Suppressor macrophage (primary cell): Measurements from ENCODE around the gene MESD.

Source experiments
- DNase-seq, 4 experiments: peaks; one replicate each; pipeline ENCODE4 v3.0.0-alpha.2; 2020 to 2022

MESD gene

GRCh38 chr15:80991421-80991820 lies 1.8 kb upstream of the MESD start:
- peak; percentile 74 to 88 (median 83) for DNase-seq

DNA sequence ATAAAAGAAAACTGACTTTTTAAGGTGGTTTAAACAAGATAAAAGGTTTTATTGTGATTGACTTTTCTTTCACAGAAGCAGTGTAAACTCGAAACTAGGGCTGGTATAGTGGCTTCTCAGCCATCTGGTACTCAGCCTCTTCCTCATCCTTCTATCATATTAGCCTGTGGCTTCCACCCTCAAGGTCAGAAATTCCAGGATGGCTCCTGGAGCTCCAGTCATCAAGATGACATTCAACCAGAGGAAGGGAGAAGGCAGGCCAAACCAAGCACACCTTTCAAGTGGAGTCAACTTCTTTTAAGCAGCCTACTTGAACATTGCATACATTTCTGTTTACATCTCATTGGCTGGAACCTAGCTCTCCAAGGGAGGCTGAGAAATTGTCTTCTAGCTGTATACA lies 1.3 kb upstream of the MESD start:
- no peak for DNase-seq

DNA sequence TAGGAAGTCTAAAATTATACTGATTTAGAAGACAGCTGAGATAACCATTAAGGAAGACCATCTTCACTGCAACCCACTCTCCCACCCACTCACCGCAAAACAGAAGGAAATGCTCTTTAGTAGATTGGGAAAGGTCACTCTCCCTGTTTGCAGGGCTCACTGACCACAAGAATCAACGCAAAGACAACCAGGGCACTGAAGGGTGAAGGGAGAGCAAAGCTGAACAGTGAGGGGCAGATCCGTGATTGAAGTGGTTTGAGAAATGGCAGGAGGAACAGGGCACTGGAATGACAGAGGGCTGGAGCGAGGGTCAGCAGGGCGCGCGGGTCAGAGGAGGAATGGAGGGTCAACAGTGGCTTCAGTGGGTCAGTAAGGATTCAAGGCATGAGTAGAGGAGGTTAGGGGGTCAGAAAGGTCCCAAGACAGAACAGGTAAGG lies 520 bp downstream of the MESD start:
- peak; percentile 59 to 86 (median 81) for DNase-seq

- no peak for DNase-seq
Observed at GRCh38 chr15:80988148-80988796, 1.3 kb downstream of the MESD start.

- no peak for DNase-seq
Observed at GRCh38 chr15:80986487-80986886, 3.1 kb downstream of the MESD start.

DNA sequence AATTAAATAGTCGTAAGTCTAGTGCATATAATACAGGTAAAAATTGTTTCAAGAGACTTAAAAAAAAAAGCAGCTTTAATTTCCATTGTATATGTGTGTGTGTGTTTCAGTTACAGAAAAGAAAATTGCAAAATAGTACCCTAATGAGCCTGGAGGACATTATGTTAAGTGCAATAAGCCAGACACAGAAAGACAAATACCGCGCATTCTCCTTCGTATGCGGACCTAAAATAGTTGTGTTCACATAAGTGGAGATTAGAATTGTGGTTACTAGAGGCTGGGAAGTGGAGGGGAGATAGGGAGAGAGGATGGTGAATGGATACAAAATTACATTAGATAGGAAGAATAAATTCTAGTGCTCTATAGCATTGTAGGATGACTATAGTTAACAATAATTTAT lies 3.6 kb downstream of the MESD start:
- no peak for DNase-seq

DNA sequence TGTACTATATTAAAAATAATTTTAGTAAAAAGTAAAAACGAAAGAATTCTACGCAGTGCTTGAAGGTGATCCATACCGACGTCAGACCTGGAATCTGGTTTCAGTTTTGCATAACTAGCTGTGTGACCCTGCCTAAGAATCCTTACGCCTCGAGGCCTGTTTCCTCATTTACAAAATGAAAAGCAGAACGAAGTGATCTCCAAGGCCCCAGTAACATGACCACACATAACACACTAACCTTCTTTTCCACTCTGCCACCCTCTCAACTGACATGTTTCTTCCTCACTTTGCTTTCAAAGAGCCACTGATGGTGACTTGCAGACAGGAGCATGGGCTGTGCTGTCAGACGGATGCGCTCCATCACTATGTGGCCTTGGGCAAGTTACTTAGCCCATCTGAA lies 4.8 kb downstream of the MESD start:
- DNase-seq: peak; percentile 85 to 95 (median 89)

GRCh38 chr15:80982839-80983238 lies 6.8 kb downstream of the MESD start:
- DNase-seq: no peak

GRCh38 chr15:80982205-80982604 lies 7.4 kb downstream of the MESD start:
- DNase-seq: peak in 3 of 4 experiments; percentile 25 to 33 (median 27)

DNA sequence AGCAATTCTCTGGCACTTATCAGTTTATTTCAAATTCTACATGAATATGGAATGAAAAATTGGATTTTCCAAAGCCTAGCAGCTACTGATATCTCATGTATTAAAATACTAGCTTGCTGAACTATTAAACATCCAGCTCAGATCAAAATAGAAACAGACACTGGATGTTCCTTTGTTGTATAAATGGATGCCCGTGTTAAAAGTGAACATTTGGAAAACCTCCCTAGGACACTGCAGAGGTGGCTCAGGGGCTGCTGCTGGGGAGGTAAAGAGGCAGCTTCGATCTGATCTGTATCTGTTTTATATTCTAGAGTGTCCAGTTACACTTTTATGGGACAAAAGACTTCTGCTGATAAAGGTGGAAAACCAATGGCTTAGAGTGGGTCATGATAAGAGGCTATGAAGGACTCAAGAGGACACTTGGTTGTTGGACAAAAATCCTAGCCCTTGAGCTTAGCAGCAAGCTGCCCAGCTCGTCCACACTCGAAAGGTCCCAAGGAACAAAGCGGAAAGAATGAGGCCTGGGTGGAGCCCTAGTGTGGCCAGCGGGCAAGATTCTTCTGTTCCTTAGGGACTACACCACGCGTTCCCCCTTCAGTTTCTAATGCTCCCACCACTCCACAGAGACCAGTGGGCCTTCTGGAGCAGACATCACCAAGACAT lies 9.9 kb downstream of the MESD start:
- no peak for DNase-seq

DNA sequence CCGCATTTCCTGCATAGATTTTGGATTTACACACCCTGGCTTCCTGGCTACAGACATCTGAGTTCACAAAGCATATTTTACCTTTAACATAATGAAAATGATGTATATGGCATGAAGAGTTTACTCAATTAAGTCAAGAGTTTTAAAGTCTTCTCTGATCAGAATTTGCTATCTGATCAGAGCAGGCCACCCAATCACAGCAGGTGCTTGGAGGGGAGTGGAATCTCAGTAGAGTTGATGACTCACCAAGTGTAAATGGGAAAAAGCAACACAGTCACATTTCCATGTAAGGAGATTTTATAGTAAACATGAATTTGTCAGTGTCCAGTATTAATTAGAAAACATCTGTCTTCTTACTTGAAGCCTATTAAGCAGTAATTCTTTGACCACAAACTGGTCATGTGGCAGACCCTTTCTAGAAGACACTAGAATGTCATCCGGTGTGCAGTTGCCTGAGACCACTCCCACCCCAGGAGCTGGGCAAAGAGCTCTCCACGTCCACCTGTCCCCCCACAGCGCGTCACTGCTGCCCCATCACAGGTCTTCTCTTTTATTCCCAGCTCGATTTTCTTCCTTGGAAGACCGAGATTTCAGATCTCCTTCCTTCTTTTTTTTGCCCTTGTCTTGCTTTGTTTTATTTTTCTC lies 10.8 kb downstream of the MESD start:
- no peak for DNase-seq

DNA sequence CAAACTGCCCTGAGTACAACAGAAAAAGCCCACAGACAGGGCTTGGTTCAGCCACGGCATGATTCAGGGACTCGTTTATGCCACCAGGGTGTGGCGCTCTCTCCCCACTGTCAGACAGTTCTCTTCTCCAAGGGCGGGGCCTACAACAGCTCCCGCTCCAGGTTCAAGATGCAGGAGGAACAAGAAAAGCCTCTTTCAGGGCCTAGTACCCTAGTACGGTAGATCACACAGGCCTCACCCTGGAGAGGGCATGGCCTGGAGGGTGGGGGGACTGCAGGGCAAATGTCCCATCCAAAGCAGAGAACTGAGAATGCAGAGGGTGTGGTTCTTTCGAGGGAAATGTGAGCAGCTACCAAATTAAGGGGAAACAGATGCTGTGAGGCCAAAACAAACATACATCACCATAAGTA lies 12.0 kb downstream of the MESD start:
- DNase-seq: peak; percentile 62 to 83 (median 74)

DNA sequence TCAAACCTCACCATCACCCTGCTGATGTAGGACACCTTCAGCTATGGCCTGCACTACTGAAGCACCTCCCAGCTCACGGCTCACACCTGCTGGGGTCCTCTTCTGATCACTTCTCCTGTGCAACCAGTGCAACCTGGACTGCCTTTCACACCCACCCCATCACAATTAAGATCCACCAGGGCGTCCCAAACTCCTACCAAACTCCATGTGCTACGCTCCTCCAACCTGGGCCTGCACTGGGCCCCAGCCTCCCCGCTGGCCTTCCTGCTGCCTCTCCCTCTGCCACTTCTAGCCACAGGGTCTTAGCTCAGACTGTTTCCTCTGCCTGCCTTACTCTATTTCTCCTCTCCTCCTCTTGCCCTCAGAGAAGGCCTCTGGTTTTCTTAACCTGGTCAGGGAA lies 12.8 kb downstream of the MESD start:
- no peak for DNase-seq

DNA sequence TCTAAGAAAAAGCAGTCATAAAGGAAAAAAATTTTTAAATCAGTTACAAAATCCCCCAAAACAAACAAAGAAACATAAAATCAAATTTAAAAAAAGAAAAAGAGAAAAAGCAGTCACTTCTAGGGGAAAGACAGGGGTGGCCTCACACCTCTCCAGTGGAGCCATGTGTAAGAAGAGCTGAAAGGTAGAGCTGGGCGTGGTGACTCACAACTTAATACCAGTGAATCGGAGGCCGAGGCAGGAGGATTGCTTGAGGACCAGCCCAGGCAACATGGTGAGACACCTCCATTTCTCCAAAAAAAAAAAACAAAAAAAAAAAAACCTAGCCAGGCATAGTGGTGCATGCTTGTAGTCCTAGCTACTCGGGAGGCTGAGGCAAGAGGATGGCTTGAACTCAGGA lies 14.7 kb downstream of the MESD start:
- DNase-seq: no peak

DNA sequence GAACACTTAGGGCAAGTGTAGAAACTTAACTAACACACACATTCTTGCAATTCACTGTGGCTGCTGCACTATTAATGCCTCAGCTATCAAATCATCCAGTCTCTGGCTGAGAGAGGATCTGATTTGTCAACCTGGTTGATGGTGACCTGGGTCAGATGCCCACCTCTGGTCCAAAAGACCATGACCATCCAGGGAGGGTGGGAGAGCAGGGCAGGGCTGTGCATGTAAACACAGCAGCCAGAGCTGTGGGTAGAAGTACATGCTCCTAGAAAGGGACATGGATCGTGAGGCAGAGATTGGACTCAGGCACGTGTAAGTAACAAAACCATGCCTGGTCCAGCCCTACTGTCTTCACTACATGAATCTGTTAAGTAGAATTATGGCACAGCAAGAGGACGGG lies 17.3 kb downstream of the MESD start:
- DNase-seq: no peak

DNA sequence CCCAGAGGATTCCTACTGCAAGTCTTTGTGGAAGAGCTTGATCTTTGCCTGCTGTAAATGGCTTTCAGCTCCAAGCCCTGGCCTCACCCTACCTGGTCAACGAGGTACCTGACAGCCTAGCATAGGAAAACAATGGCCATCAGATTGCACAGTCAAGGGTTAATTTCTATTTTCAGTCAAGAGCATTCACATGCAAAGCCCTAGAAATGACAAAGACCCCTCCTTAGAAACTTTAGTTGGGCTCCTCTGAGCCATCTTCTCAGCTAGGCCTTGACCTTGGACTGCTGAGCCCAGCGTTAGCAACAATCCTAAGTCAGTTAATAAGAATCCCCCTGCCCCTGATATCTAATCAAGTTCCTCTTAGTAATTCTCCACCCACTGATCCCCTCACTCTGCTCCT lies 18.5 kb downstream of the MESD start:
- no peak for DNase-seq

GRCh38 chr15:80970658-80971057 lies 19.0 kb downstream of the MESD start:
- DNase-seq: no peak

GRCh38 chr15:80970018-80970657 lies 19.5 kb downstream of the MESD start:
- DNase-seq: peak; percentile 74 to 89 (median 84)

GRCh38 chr15:80969316-80969715 lies 20.3 kb downstream of the MESD start:
- no peak for DNase-seq

DNA sequence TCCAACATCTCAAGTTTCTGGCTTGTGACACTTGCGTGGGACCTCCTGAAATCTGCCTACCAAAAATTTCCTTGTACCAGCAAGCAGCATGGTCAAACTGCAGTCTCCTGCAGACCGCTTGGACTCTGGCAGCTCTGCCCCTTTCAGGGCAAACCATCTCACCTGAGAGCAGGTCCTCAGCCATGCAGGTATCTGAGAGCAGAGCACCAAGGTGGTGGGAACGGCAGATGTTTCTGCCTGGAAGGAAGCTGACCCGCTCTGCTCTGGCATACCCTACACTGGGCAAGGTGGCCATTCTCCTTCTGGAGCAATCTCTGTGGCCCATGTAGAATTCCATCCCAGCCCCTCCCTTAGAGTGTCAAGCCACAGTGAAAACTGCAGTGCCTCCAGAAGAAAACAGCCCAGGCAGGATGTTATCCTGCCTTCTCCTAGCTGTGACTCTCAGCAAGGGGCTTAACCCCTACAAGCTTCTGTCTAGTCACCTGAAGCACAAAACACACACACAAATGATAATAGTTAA lies 21.6 kb downstream of the MESD start:
- no peak for DNase-seq

DNA sequence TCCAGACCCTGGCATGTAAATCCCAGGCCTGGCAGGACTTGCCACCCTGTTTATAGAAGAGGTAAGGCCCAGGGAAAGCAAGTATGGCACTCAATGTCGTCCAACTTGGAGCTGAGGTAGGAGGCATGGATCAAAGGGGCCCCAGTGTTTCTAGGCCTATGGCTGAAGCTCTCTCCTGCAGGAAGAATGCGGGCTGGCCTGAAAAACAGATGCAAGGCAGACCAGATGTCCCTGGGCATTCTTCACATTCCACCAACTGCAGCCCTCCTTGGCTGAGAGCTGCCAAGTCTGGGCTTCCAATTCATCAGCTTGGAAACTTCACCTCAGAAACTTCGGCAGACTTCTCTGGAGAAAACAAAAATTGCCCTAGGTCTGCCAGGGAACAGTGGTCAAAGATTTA lies 22.2 kb downstream of the MESD start:
- no peak for DNase-seq

DNA sequence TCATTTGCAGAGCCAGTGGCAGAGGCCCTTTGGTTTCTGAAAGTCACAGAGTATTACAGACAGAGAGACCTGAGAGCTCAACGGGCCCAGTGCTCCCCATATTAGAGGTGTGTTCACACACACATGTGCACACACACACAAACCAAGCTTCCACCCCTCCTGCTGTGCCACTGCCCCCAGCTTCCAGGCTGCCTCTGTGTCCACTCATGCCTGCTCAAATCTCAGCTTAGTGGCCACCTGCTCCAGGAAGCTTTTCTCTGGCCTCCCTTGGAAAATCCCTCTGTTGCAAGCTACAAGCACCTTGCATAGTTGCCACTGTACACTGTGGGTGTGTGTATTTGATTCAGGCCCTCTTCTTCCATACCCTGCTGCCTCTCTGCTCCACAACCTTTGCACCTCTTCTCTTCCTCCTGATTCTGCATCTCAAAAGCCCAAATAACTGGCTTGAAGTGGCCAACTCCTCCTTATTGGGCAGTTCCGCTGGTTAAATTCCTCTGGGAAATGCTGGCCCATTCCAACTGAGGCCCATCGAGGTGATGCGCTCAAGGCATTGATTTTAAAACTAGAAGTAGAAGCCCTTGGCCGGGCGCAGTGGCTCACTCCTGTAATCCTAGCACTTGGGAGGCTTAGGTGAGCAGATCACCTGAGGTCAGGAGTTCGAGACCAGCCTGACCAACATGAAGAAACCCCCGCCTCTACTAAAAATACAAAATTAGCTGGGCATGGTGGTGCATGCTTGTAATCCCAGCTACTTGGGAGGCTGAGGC lies 23.0 kb downstream of the MESD start:
- no peak for DNase-seq
